ENCODE results near the gene ADM2. TPM values are rescaled to one million over a fixed set of nuclear protein-coding genes. Genes with fewer than 3 reads are reported as not detected.

Gene ADM2
- total RNA-seq, 2 experiments from 2014 or later = 3.7 to 4.1 TPM

GRCh38 chr22:50465066-50465930 lies 16.0 kb upstream of the ADM2 start:
- no peak for DNase-seq
- Mint-ChIP-seq H3K27me3 (no peaks in the 10 kb centered on the region), H3K4me3 (no peak overlapping the region), H3K36me3 (ENCODE audit: low read depth) (peaks cover 50% of the 10 kb centered on the region), H3K27ac (peak overlapping the region; percentile 41), H3K4me1 (peaks cover 33% of the 10 kb centered on the region), H3K9me3 (no peaks in the 10 kb centered on the region)
- ChIA-PET CTCF (interaction anchor here (0.6 kb wide), 1 partner anchor 45 kb away, joined by 3 read pairs; no protein-coding TSS in a partner anchor), POLR2A (no interaction called here)

- Mint-ChIP-seq H3K4me3 (no peak overlapping the region), H3K9me3 (no peaks in the 10 kb centered on the region), H3K4me1 (peaks cover 53% of the 10 kb centered on the region), H3K27ac (peak overlapping the region; percentile 97), H3K36me3 (ENCODE audit: low read depth) (peaks cover 45% of the 10 kb centered on the region), H3K27me3 (no peaks in the 10 kb centered on the region)
- POLR2A ChIA-PET = no interaction called here
- DNase-seq = no peak
- CTCF ChIA-PET = interaction anchor here (1.6 to 2.0 kb wide), 3 partner anchors 45 to 191 kb away, joined by 4 to 7 read pairs (median 5); no protein-coding TSS in a partner anchor
Observed at GRCh38 chr22:50467341-50467740, 14.0 kb upstream of the ADM2 start.

- Mint-ChIP-seq H3K27me3 (no peaks in the 10 kb centered on the region), H3K4me3 (no peak overlapping the region), H3K9me3 (no peaks in the 10 kb centered on the region), H3K4me1 (peaks cover 59% of the 10 kb centered on the region), H3K36me3 (ENCODE audit: low read depth) (peaks cover 46% of the 10 kb centered on the region), H3K27ac (peak overlapping the region; percentile 97)
- no peak for DNase-seq
- ChIA-PET POLR2A (interaction anchor here (1.0 kb wide), 1 partner anchor 153 kb away, joined by 3 read pairs; no protein-coding TSS in a partner anchor), CTCF (interaction anchor here (0.6 to 2.5 kb wide), 8 partner anchors 10 to 192 kb away, joined by 4 to 10 read pairs (median 5); partner anchors contain the start of gene SCO2)
Observed at GRCh38 chr22:50467773-50468440, 13.4 kb upstream of the ADM2 start.

GRCh38 chr22:50468626-50469025 lies 12.7 kb upstream of the ADM2 start:
- CTCF ChIA-PET = interaction anchor here (0.6 to 2.5 kb wide), 10 partner anchors 11 to 240 kb away, joined by 3 to 10 read pairs (median 4); partner anchors contain the start of gene SCO2
- POLR2A ChIA-PET = interaction anchor here (1.0 kb wide), 1 partner anchor 152 kb away, joined by 3 read pairs; no protein-coding TSS in a partner anchor
- DNase-seq = no peak
- peak overlapping the region; percentile 67 for H3K4me3 Mint-ChIP-seq
- peaks cover 66% of the 10 kb centered on the region for H3K4me1 Mint-ChIP-seq
- no peaks in the 10 kb centered on the region for H3K27me3 Mint-ChIP-seq
- H3K27ac Mint-ChIP-seq = peak overlapping the region; percentile 97
- H3K9me3 Mint-ChIP-seq = no peaks in the 10 kb centered on the region
- peaks cover 47% of the 10 kb centered on the region for H3K36me3 Mint-ChIP-seq (ENCODE audit: low read depth)

- no peaks in the 10 kb centered on the region for H3K9me3 Mint-ChIP-seq
- H3K4me1 Mint-ChIP-seq = peaks cover 71% of the 10 kb centered on the region
- peaks cover 42% of the 10 kb centered on the region for H3K36me3 Mint-ChIP-seq (ENCODE audit: low read depth)
- no peaks in the 10 kb centered on the region for H3K27me3 Mint-ChIP-seq
- H3K27ac Mint-ChIP-seq = peak overlapping the region; percentile 97
- H3K4me3 Mint-ChIP-seq = peak overlapping the region; percentile 67
- ChIA-PET POLR2A (interaction anchor here (0.9 to 1.2 kb wide), 4 partner anchors 39 to 152 kb away, joined by 3 to 5 read pairs (median 4); partner anchors contain the start of gene SCO2), CTCF (interaction anchor here (0.6 to 2.5 kb wide), 11 partner anchors 10 to 200 kb away, joined by 3 to 10 read pairs (median 4); partner anchors contain the start of genes SCO2 and SYCE3)
- peak; percentile 98 for DNase-seq
Observed at GRCh38 chr22:50469377-50470305, 11.7 kb upstream of the ADM2 start.

GRCh38 chr22:50470491-50470890 lies 10.9 kb upstream of the ADM2 start:
- Mint-ChIP-seq H3K36me3 (ENCODE audit: low read depth) (peaks cover 41% of the 10 kb centered on the region), H3K4me1 (peaks cover 75% of the 10 kb centered on the region), H3K27me3 (no peaks in the 10 kb centered on the region), H3K9me3 (no peaks in the 10 kb centered on the region), H3K27ac (peak overlapping the region; percentile 97), H3K4me3 (peak overlapping the region; percentile 67)
- no peak for DNase-seq
- ChIA-PET CTCF (interaction anchor here (0.7 to 2.5 kb wide), 10 partner anchors 9 to 195 kb away, joined by 3 to 10 read pairs (median 3); partner anchors contain the start of genes SCO2 and SYCE3), POLR2A (interaction anchor here (0.9 to 1.2 kb wide), 4 partner anchors 38 to 151 kb away, joined by 3 to 5 read pairs (median 4); partner anchors contain the start of gene SCO2)

GRCh38 chr22:50471197-50471847 lies 10.0 kb upstream of the ADM2 start:
- CTCF ChIA-PET = interaction anchor here (0.8 to 1.5 kb wide), 4 partner anchors 21 to 196 kb away, joined by 3 to 4 read pairs (median 3); partner anchors contain the start of gene SCO2
- POLR2A ChIA-PET = no interaction called here
- Mint-ChIP-seq H3K36me3 (ENCODE audit: low read depth) (peaks cover 37% of the 10 kb centered on the region), H3K27ac (peak overlapping the region; percentile 97), H3K9me3 (no peaks in the 10 kb centered on the region), H3K4me1 (peaks cover 76% of the 10 kb centered on the region), H3K27me3 (no peaks in the 10 kb centered on the region), H3K4me3 (peak overlapping the region; percentile 67)
- no peak for DNase-seq

GRCh38 chr22:50471962-50472361 lies 9.4 kb upstream of the ADM2 start:
- Mint-ChIP-seq H3K27ac (peak overlapping the region; percentile 97), H3K4me1 (peaks cover 77% of the 10 kb centered on the region), H3K27me3 (no peaks in the 10 kb centered on the region), H3K4me3 (peak overlapping the region; percentile 28), H3K9me3 (no peaks in the 10 kb centered on the region), H3K36me3 (ENCODE audit: low read depth) (peaks cover 30% of the 10 kb centered on the region)
- POLR2A ChIA-PET = no interaction called here
- CTCF ChIA-PET = interaction anchor here (1.6 to 2.4 kb wide), 2 partner anchors 27 to 73 kb away, joined by 4 to 13 read pairs; partner anchors contain the start of gene KLHDC7B
- no peak for DNase-seq

- H3K4me3 Mint-ChIP-seq = peak overlapping the region; percentile 89
- ChIA-PET CTCF (interaction anchor here (0.7 to 2.4 kb wide), 7 partner anchors 15 to 148 kb away, joined by 3 to 13 read pairs (median 4); partner anchors contain the start of genes KLHDC7B and SCO2), POLR2A (no interaction called here)
- H3K27me3 Mint-ChIP-seq = no peaks in the 10 kb centered on the region
- peak overlapping the region; percentile 88 for H3K27ac Mint-ChIP-seq
- H3K4me1 Mint-ChIP-seq = peaks cover 70% of the 10 kb centered on the region
- H3K9me3 Mint-ChIP-seq = no peaks in the 10 kb centered on the region
- peaks cover 21% of the 10 kb centered on the region for H3K36me3 Mint-ChIP-seq (ENCODE audit: low read depth)
- peak; percentile 62 for DNase-seq
Observed at GRCh38 chr22:50473088-50473487, 8.3 kb upstream of the ADM2 start.

- ChIA-PET POLR2A (no interaction called here), CTCF (interaction anchor here (1.0 to 2.4 kb wide), 8 partner anchors 16 to 147 kb away, joined by 3 to 13 read pairs (median 4); partner anchors contain the start of genes KLHDC7B and SCO2)
- Mint-ChIP-seq H3K4me1 (peaks cover 60% of the 10 kb centered on the region), H3K4me3 (peak overlapping the region; percentile 89), H3K9me3 (no peaks in the 10 kb centered on the region), H3K27ac (peak overlapping the region; percentile 88), H3K27me3 (no peaks in the 10 kb centered on the region), H3K36me3 (ENCODE audit: low read depth) (peaks cover 16% of the 10 kb centered on the region)
- DNase-seq = peak; percentile 29
Observed at GRCh38 chr22:50473855-50474671, 7.3 kb upstream of the ADM2 start.
